ENCODE results near the gene TBL1Y. TPM values are rescaled to one million over a fixed set of nuclear protein-coding genes. Genes with fewer than 3 reads are reported as not detected.

Gene TBL1Y
- total RNA-seq, 1 donor = not detected

- no peak overlapping the region for H3K4me3 ChIP-seq (ENCODE audit: low read depth, low read length)
These were observed 25.0 kb downstream of the TBL1Y start for GRCh38 chrY:6935497-6935896.

DNA sequence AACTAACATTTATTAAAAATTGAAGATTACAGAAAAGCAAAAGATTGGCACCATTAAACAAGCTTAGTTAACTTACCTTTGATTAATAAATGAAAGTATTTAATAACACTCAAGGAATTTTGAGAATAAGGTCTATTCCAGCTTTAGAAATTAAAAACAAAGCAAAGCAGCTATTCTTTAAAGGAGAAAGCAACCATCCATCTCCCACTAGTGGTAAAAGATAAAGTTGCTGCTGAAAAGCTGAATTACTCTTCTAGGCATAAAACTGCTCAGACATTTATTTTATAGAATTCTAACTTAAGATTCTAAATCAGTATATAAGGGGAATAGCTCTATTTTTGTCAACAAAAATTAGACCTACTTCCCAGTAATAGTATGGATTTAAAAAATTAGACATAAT lies 37.2 kb downstream of the TBL1Y start:
- no peak overlapping the region for H3K4me3 ChIP-seq (ENCODE audit: low read depth, low read length)
- no peak for DNase-seq (ENCODE audit: low read depth)
- TF ChIP-seq CTCF (IDR thresholded peaks at IDR 0.05; ENCODE audit: insufficient read depth, low read length) = no peak

More at GRCh38 chrY:6935497-6935896, 25.0 kb downstream of the TBL1Y start:
- DNase-seq (ENCODE audit: low read depth) = no peak
- TF ChIP-seq CTCF (IDR thresholded peaks at IDR 0.05; ENCODE audit: insufficient read depth, low read length) = no peak

GRCh38 chrY:6948378-6948777 lies 37.9 kb downstream of the TBL1Y start:
- no peak overlapping the region for H3K4me3 ChIP-seq (ENCODE audit: low read depth, low read length)
- TF ChIP-seq CTCF (IDR thresholded peaks at IDR 0.05; ENCODE audit: insufficient read depth, low read length) = no peak
- no peak for DNase-seq (ENCODE audit: low read depth)

DNA sequence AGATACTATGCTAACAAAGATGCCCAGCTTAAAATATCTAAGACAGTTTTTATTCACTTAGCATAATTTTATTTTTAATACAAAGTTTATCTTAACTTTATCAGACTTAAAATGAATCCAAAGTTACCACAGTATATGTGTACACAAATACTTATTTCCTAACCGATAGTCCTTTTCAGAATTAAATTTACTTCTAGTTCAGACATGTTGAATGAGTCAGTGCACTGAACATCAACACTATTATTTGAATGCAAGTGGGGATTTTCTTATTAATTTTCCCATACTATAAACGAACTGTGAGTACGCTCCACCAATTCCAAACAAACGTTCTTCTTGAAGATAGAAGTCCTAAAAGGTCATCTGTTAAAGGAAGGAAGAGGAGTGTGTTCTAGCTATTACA lies 39.5 kb downstream of the TBL1Y start:
- no peak for DNase-seq (ENCODE audit: low read depth)
- no peak overlapping the region for H3K4me3 ChIP-seq (ENCODE audit: low read depth, low read length)
- no peak for TF ChIP-seq CTCF (IDR thresholded peaks at IDR 0.05; ENCODE audit: insufficient read depth, low read length)

- H3K4me3 ChIP-seq (ENCODE audit: low read depth, low read length) = no peak overlapping the region
These were observed 54.2 kb downstream of the TBL1Y start for GRCh38 chrY:6964732-6965131.

GRCh38 chrY:6966521-6966920 lies 56.0 kb downstream of the TBL1Y start:
- DNase-seq (ENCODE audit: low read depth) = no peak
- H3K4me3 ChIP-seq (ENCODE audit: low read depth, low read length) = no peak overlapping the region
- TF ChIP-seq CTCF (IDR thresholded peaks at IDR 0.05; ENCODE audit: insufficient read depth, low read length) = no peak

More at GRCh38 chrY:6964732-6965131, 54.2 kb downstream of the TBL1Y start:
- no peak for TF ChIP-seq CTCF (IDR thresholded peaks at IDR 0.05; ENCODE audit: insufficient read depth, low read length)
- no peak for DNase-seq (ENCODE audit: low read depth)

DNA sequence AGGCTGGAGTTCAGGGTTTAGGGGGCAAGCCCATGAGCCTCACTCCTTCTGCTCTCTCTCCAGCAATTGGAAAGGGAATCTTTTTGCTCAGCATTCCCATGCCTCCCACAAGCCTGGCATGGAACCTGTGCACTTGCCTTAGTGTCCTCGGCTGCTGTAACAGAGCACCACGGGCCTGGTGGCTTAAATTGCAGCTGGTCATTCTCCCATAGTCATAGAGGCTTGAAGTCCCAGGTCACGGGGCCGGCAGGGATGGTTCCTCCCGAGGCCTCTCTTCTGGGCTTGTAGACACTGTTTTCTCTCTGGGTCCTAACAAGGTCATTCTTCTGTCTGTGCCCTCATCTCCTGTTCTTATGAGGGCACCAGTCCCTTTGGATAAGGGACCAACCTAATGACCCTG lies 57.2 kb downstream of the TBL1Y start:
- H3K4me3 ChIP-seq (ENCODE audit: low read depth, low read length) = no peak overlapping the region
- no peak for TF ChIP-seq CTCF (IDR thresholded peaks at IDR 0.05; ENCODE audit: insufficient read depth, low read length)
- no peak for DNase-seq (ENCODE audit: low read depth)
